Stimulated activated naive CD4-positive, alpha-beta T cell (primary cell): ENCODE measurements around the gene HSPG2.
"Not testable (repeated sequence)": the region's sequence is repeated elsewhere in the genome, so short reads cannot be mapped to it uniquely, and the experiment has no call there.

ENCODE experiments used
- DNase-seq, 6 experiments: peaks; one replicate each; lab custom pipeline; 2025; lab: John Stamatoyannopoulos, UW

Gene HSPG2

DNA sequence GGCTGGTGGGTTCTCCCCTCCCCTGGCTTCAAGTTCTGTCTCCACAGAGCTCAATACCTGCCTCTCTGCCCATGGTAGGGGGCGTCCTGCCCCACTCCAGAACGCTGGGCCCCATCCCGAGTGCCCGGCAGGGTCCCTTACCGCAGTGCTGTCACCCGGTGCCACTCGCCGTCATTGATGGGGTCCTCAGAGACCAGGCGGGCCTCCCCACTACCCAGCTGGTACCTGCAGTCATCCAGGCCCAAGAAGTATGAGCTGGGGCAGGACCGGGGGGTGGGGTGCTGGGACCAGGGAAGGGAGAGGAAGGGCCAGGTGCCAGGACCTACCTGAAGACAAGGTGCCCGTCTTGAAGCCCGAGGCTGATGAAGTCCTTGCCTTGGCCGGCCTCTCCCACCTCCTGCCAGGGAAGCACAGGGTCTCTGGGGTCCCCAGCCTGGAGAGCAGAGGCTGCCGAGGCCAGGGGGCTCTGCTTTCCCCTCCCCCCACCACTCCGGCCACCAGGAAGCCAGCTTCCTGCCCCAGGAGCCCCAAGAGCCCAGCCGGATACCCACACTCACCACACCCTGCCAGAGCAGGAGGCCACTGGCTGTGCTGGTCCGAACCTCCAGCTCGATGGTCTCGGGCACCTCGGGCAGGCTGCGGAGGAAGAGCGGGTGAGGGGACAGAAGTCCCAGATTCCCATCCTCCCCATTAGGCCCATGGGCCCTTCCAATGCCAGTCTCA lies 113.0 kb downstream of the HSPG2 start:
- no peak for DNase-seq

- no peak for DNase-seq
Measured at GRCh38 chr1:21823206-21823979, 113.7 kb downstream of the HSPG2 start.

DNA sequence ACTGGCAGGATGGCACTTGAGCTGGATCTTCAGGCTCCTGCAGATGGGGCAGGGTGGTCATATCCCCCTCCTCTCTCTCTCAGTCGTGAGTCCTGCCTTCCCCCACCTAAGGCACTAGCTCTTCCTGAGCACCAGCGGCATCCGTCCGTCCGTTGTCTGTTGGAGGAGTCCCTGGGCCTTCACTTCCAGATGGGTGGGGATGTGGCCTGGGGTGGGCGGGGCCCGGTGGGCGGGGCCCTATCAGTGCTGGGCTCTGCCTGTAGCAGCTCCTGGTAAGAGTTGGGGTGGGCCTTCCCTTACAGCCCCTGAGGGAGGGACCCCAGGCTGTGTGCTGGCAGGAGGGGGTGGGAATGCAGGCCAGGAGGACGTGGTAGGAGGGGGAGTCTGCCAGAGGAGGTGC lies 114.8 kb downstream of the HSPG2 start:
- DNase-seq: no peak

DNA sequence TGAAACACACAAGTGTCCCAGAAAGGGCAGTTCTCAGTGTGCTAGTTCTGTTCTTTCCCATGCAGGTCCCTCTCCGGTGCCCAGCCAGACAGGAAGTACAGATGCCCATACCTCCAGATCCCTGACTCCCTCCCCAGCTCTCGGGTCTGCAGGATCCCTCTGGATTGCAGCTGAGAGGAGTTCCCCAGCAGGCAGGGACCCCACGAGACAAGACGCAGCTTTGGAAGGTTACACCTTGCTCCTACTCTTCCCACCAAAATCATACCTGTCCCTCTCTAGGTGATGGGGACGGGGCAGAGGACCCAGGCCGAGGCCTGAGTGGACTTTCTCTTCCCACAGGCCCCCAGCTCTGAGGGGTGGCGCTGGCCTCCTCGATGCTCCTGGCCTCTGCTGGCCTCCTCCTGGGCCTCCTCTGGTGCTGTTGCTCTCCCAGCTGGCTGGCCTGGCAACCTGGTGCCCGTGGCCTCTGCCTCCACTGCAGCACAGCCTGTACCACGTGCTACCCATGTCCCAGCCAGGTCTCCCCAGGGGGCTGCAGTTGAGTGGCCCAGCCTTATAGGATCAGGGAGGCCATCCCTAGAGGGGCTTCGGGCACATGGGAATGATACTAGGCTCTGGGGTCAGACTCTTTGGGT lies 115.6 kb downstream of the HSPG2 start:
- no peak for DNase-seq

DNA sequence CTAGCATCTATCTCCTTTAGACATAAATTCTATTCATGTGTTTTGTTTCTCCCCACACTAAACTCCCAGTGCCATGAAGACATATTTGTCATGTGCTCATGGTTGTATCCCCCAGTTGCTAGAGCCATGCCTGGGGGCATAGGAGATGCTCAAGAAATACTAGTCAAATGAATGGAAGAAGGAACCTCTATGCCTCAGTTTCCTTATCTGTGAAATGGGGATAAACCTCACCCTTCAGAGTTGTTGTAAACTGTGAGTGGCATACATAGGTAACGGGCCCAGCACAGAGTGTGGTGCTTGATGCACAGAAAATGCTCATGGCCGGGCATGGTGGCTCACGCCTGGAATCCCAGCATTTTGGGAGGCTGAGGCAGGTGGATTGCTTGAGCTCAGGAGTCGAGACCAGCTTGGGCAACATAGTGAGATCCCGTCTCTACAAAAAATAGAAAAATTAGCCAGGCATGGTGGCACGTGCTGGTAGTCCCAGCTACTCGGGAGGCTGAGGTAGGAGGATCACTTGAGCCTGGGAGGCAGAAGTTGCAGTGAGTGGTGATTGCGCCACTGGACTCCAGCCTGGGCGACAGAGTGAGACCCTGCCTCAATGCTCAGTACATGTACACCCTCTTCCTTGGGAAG lies 116.4 kb downstream of the HSPG2 start:
- no peak for DNase-seq

DNA sequence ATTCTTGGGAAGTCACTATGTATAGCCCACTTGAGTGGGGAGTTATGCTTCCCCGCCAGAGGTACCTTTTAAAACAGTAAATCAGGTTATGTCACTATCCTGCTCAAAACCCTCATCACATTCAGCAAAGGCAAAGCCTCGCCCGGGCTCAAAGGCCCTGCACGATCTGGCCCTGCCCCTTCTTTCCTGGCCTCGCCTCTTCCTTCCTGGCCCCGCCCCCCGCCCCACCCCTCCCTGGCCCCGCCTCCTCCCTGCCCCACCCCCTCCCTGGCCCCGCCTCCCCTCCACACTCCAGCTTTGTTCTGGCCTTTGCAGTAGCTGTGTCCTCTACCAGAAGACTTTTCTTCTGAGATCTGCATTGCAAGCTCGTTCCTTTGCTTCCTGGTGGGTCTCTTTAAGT lies 118.5 kb downstream of the HSPG2 start:
- peak; percentile 9 to 36 (median 15) for DNase-seq

GRCh38 chr1:21816602-21817302 lies 120.4 kb downstream of the HSPG2 start:
- DNase-seq: no peak

DNA sequence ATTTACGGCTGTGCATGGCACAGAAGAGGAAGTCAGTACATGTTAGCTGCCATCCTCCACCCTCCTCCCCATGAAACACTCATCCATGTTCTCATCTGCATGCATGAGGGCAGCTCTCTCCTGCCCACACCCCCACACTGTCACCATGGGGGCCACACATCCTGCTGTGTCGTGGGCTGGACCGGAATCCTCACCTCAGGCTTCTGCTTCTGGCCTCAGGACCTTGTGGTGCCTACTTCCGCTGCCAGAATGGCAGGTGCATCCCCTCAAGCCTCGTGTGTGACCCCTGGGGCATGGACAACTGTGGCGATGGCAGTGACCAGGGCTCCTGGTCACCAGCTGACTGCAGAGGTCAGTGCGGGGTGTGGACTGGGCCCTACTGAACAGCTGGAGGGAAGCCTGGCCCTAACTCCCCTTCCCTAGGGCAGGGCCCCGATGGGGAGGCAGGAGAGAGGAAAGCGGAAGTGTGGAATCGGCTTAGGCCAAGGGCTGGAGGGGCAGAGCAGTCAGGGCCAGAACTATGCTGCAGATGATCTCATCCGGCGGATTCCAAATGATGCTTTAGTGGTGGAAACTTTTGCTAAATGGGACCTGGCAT lies 121.3 kb downstream of the HSPG2 start:
- DNase-seq: peak in 1 of 6 experiments; percentile 0

GRCh38 chr1:21814981-21815582 lies 122.0 kb downstream of the HSPG2 start:
- DNase-seq: no peak

DNA sequence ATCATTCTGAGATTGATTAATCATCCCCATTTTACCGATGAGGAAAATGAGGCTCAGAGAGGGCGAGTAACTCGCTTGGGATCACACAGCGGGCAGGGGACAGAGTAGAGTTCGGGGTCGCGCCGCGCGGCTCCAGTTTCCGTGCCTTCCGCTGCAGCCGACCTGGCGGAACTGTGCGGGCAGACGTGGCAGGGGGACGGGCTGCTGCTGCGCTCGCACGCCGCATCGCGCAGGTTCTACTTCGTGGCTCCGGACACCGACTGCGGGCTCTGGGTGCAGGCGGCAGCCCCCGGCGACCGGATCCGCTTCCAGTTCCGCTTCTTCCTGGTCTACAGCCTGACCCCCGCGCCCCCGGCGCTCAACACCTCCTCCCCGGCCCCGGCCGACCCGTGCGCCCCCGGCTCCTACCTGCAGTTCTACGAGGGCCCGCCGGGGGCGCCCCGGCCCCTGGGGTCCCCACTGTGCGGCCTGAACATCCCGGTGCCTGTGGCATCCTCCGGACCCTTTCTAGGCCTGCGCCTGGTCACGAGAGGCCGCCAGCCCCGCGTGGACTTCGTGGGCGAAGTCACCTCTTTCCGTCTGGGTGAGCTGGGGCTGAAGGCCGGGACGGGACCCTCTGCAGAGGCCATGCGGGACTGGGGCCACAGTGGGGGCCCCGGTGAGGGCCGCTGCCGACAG lies 122.7 kb downstream of the HSPG2 start:
- peak in 3 of 6 experiments; percentile 23 to 56 (median 36) for DNase-seq

- DNase-seq: no peak
Measured at GRCh38 chr1:21813542-21813941, 123.6 kb downstream of the HSPG2 start.

DNA sequence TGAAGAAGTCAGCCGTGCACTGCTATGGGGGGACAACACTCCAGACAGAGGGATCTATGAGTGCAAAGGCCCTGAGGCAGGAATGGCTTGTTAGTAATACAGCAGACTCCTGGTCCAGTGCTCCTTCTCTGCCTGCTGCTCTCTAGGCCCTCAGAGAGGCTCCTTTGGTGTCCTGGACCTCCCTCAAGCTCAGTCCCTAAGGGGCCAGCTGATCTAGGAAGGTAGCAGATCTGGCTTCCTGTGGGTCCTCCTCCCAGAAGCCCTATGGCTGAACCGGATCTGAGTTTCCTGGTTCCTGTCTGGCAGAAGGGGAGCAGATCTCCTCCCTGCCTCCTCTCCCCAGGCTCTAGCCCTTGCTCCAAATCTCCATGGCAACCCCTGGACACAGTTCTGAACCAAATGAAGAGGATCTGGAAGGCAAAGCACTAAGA lies 125.2 kb downstream of the HSPG2 start, which contains the start of gene LDLRAD2:
TSS of gene LDLRAD2 (plus strand) at position 391 of the 431 bp plus-strand sequence. CDS start 187 bp downstream, outside the sequence.
- DNase-seq: no peak

GRCh38 chr1:21804536-21804935 lies 132.6 kb downstream of the HSPG2 start:
- no peak for DNase-seq

DNA sequence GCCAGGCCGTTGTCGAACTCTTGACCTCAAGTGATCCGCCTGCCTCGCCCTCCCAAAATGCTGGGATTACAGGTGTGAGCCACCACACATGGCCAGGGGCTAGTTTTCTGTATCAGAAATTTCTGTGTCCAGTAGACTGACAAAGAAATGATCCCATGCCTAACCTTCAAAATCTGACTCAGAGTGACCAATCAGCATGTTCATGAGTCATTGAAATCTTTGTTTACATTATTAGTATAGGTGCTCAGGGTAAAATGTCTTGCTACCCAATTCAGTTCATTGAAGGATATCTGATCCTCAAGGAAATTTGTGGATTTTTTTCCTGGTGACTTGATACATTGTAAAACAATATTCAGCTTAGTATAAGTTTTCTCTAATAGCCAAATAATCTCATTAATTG lies 136.0 kb downstream of the HSPG2 start:
- no peak for DNase-seq

DNA sequence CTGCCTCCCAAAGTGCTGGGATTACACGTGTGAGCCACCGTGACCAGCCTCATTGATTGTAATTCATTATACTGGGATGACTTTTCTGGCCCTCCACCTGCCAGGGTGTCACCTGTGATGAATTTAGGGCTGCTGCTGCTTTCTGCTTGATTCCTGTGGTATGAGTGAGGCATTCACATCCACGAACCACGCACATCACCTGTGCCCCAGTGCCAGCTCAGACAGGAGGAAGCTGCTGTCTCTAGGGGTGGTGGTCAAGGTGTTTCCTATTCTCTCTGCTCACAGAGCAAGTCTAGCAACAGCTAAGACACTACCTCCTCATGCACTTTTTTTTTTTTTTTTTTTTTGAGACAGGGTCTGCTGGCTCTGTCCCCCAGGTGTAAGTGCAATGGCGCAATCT lies 137.4 kb downstream of the HSPG2 start:
- DNase-seq: no peak

- no peak for DNase-seq
Measured at GRCh38 chr1:21795075-21795474, 142.0 kb downstream of the HSPG2 start.

DNA sequence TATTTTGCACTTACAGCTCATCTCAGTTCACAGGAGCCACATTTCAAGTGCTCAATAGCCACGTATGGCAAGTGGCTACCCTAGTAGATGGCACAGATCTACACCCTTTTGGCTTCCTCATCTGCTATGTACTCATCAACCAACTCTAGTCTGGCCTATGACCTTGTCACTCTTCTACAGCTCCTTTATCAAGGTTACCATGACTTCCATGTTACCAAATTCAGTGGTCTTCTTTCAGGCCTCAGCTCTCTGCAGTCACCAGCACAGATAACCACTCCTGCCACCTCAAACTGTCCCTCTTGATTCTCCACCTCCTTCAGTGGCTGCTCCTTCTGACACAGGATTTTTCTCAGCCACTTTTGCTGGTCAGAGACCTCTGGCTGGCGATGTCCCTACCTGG lies 142.5 kb downstream of the HSPG2 start:
- no peak for DNase-seq

DNA sequence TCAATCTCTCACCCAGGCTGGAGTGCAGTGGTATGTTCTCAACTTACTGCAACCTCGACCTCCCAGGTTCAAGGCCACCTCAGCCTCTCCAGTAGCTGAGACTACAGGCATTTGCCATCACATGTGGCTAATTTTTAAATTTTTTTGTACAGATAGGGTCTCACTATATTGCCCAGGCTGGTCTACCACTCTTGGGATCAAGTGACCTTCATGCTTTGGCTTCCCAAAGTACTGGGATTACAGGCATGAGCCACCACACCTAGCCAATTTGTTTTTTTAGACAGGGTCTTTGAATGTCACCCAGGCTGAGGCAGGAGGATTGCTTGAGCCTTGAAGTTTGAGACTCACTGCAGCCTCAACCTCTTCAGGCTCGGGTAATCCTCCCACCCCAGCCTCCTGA lies 144.0 kb downstream of the HSPG2 start:
- no peak for DNase-seq

DNA sequence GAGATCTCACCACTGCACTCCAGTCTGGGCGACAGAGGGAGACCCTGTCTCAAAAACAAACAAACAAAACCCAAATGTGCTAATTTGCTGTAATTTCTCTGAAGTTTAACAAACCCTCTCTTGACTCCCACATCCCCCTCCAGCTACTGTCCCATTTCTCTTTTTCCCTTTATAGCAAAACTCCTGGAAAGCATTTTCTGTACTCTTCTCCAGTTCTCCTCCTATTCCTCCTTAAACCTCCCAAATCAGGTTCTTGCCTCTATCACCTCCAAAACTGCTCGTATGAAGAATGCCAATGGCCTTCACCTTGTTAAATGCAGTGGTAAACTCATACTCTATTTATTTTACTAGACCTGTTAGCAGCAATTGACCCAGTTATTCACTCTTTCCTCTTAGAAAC lies 150.5 kb downstream of the HSPG2 start:
- DNase-seq: no peak

DNA sequence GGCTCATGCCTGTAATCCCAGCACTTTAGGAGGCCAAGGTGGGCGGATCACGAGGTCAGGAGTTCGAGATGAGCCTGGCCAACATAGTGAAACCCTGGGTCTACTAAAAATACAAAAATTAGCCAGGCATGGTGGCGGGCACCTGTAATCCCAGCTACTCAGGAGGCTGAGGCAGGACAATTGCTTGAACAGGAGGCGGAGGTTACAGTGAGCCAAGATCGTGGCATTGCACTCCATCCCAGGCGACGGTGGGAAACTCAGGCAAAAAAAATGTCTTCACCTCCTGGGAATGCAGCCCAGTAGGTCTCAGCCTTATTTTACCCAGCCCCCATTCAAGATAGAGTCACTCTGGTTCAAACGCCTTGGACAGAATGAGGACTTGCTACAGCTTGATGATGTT lies 151.3 kb downstream of the HSPG2 start:
- DNase-seq: not testable (repeated sequence)
